WTC11 (cell line): ENCODE measurements around the gene KDM3B. TPM values are rescaled to one million over a fixed set of nuclear protein-coding genes. Genes with fewer than 3 reads are reported as not detected.

Experiments used
- ATF1 ChIP-seq: sonication (generic); formaldehyde crosslinking; IDR thresholded peaks from 2 replicates; pipeline ENCODE4 v1.8.1; 2023; ENCODE audit warnings: mild to moderate bottlenecking, moderate library complexity, missing genetic modification reagents
- E2F4 ChIP-seq: sonication (generic); formaldehyde crosslinking; IDR thresholded peaks from 2 replicates; pipeline ENCODE4 v1.8.1; 2022; ENCODE audit warnings: low read depth, mild to moderate bottlenecking, moderate library complexity, missing genetic modification reagents, borderline replicate concordance
- FOXJ3 ChIP-seq: sonication (generic); formaldehyde crosslinking; IDR thresholded peaks from 2 replicates; pipeline ENCODE4 v1.9.0; 2021; ENCODE audit warnings: missing genetic modification reagents, mild to moderate bottlenecking, borderline replicate concordance
- FOXK1 ChIP-seq: sonication (generic); formaldehyde crosslinking; IDR thresholded peaks from 2 replicates; pipeline ENCODE4 v1.8.0; 2022; ENCODE audit warnings: mild to moderate bottlenecking, moderate library complexity, missing genetic modification reagents
- FOXP1 ChIP-seq: sonication (generic); formaldehyde crosslinking; IDR thresholded peaks from 2 replicates; pipeline ENCODE4 v1.8.0; 2022; ENCODE audit warnings: missing genetic modification reagents, mild to moderate bottlenecking, moderate library complexity, borderline replicate concordance
- GRHL2 ChIP-seq: fragments of 250-450 bp; sonication (Bioruptor Pico); IDR thresholded peaks from 2 replicates; pipeline ENCODE4 v1.8.0; 2022; ENCODE audit warnings: mild to moderate bottlenecking, moderate library complexity; ENCODE audit not compliant: insufficient replicate concordance, severe bottlenecking
- HMGA2 ChIP-seq: fragments of 250-450 bp; sonication (Bioruptor Pico); IDR thresholded peaks from 2 replicates; pipeline ENCODE4 v1.4.0; 2021; ENCODE audit warnings: mild to moderate bottlenecking, moderate library complexity
- IRF1 ChIP-seq: sonication (generic); formaldehyde crosslinking; IDR thresholded peaks from 2 replicates; pipeline ENCODE4 v1.8.0; 2023; ENCODE audit warnings: missing genetic modification reagents
- JAZF1 ChIP-seq: fragments of 250-450 bp; sonication (Bioruptor Pico); IDR thresholded peaks from 2 replicates; pipeline ENCODE4 v1.9.0; 2021; ENCODE audit warnings: moderate library complexity, mild to moderate bottlenecking, inconsistent platforms
- MLX ChIP-seq: sonication (generic); formaldehyde crosslinking; IDR thresholded peaks from 2 replicates; pipeline ENCODE4 v1.8.1; 2023; ENCODE audit warnings: mild to moderate bottlenecking, missing genetic modification reagents, moderate library complexity
- MXD4 ChIP-seq: fragments of 250-450 bp; sonication (Bioruptor Pico); IDR thresholded peaks from 2 replicates; pipeline ENCODE4 v1.8.0; 2021; ENCODE audit warnings: mild to moderate bottlenecking, moderate library complexity, borderline replicate concordance
- NFATC4 ChIP-seq: fragments of 250-450 bp; sonication (Bioruptor Pico); IDR thresholded peaks from 2 replicates; pipeline ENCODE4 v1.9.0; 2021; ENCODE audit warnings: mild to moderate bottlenecking
- NFE2L1 ChIP-seq: sonication (generic); formaldehyde crosslinking; IDR thresholded peaks from 2 replicates; pipeline ENCODE4 v1.8.1; 2023; ENCODE audit warnings: missing genetic modification reagents
- NR1H2 ChIP-seq: sonication (generic); formaldehyde crosslinking; IDR thresholded peaks from 2 replicates; pipeline ENCODE4 v1.9.0; 2021; ENCODE audit warnings: mild to moderate bottlenecking, moderate library complexity, missing genetic modification reagents
- NR3C1 ChIP-seq: sonication (generic); formaldehyde crosslinking; conservative IDR thresholded peaks from 2 replicates; pipeline ENCODE4 v1.8.1; 2023; ENCODE audit warnings: low read depth, mild to moderate bottlenecking, missing genetic modification reagents
- PREB ChIP-seq: sonication (generic); formaldehyde crosslinking; IDR thresholded peaks from 2 replicates; pipeline ENCODE4 v1.8.1; 2022; ENCODE audit warnings: mild to moderate bottlenecking, missing genetic modification reagents, moderate library complexity, borderline replicate concordance
- SMAD3 ChIP-seq: sonication (generic); formaldehyde crosslinking; IDR thresholded peaks from 2 replicates; pipeline ENCODE4 v1.8.0; 2022; ENCODE audit warnings: missing genetic modification reagents, mild to moderate bottlenecking, borderline replicate concordance
- TCF7 ChIP-seq: sonication (generic); formaldehyde crosslinking; IDR thresholded peaks from 2 replicates; pipeline ENCODE4 v1.8.0; 2022; ENCODE audit warnings: mild to moderate bottlenecking, low read depth, missing genetic modification reagents, moderate library complexity
- TEAD1 ChIP-seq: sonication (generic); formaldehyde crosslinking; IDR thresholded peaks from 2 replicates; pipeline ENCODE4 v1.8.0; 2022; ENCODE audit warnings: mild to moderate bottlenecking, missing genetic modification reagents
- TP53 ChIP-seq: sonication (generic); formaldehyde crosslinking; IDR thresholded peaks from 2 replicates; pipeline ENCODE4 v1.8.1; 2023; ENCODE audit warnings: mild to moderate bottlenecking, missing genetic modification reagents
- ZMAT4 ChIP-seq: fragments of 250-450 bp; sonication (Bioruptor Pico); IDR thresholded peaks from 2 replicates; pipeline ENCODE4 v1.9.0; 2021; ENCODE audit warnings: mild to moderate bottlenecking
- ZNF121 ChIP-seq: sonication (generic); formaldehyde crosslinking; IDR thresholded peaks from 2 replicates; pipeline ENCODE4 v1.8.0; 2023; ENCODE audit warnings: missing genetic modification reagents
- ZNF138 ChIP-seq: sonication (generic); formaldehyde crosslinking; conservative IDR thresholded peaks from 2 replicates; pipeline ENCODE4 v1.8.1; 2022; ENCODE audit warnings: mild to moderate bottlenecking, moderate library complexity, missing genetic modification reagents
- ZNF263 ChIP-seq: sonication (generic); formaldehyde crosslinking; IDR thresholded peaks from 2 replicates; pipeline ENCODE4 v1.8.1; 2022; ENCODE audit warnings: low read depth, mild to moderate bottlenecking, moderate library complexity, missing genetic modification reagents
- ZNF671 ChIP-seq: fragments of 250-450 bp; sonication (Bioruptor Pico); IDR thresholded peaks from 2 replicates; pipeline ENCODE4 v1.8.0; 2021; ENCODE audit warnings: mild to moderate bottlenecking
- total RNA-seq: library from RNA; stranded (reverse); gene quantifications from 3 replicates; pipeline ENCODE4 v1.2.3, GENCODE V29; 2021
- TF ChIP-seq, protein P1 (sequence below): sonication (generic); formaldehyde crosslinking; IDR thresholded peaks from 2 replicates; pipeline ENCODE4 v1.8.0; 2022; ENCODE audit warnings: mild to moderate bottlenecking, missing genetic modification reagents
- TF ChIP-seq, protein P2 (sequence below): fragments of 250-450 bp; sonication (Bioruptor Pico); IDR thresholded peaks from 2 replicates; pipeline ENCODE4 v2.1.2; 2022; ENCODE audit warnings: mild to moderate bottlenecking, moderate library complexity
- TF ChIP-seq, protein P3 (sequence below): sonication (generic); formaldehyde crosslinking; IDR thresholded peaks from 2 replicates; pipeline ENCODE4 v1.8.0; 2022; ENCODE audit warnings: missing genetic modification reagents

Gene KDM3B
- total RNA-seq, 1 experiment from 2014 or later: 87.9 TPM

DNA sequence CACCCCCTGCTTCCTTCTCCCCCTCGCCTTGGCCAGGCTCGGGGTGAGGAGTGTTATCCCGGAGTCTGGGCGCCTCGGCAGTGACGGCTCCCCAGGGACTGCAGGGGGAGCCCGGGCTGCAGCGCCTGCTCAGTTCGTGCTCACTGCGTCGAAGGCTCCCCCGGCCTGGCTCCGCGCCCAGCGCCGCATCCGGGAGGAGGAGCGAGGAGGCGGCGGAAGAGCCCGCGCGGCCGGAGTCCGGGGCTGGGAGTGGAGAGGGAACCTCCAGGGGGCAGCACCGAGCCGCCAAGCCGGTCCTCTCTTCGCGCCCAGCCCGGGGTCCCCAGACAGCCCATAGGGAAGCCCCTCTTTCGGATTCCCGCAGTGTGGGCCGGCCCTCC lies 111.5 kb downstream of the KDM3B start (continued):
- TF ChIP-seq MLX (CRISPR knock-in tag) (no peak), HMGA2 (CRISPR knock-in tag) (no peak), E2F4 (peak; percentile 44; the same call in 1 of the 2 replicates), TEAD1 (CRISPR knock-in tag) (no peak), ZMAT4 (CRISPR knock-in tag) (no peak), ZNF121 (CRISPR knock-in tag) (no peak), FOXP1 (CRISPR knock-in tag) (peak; percentile 74), SMAD3 (CRISPR knock-in tag) (no peak), MXD4 (no peak), GRHL2 (CRISPR knock-in tag) (no peak), ZNF263 (peak; percentile 83), JAZF1 (no peak), FOXK1 (CRISPR knock-in tag) (peak; percentile 72; the same call in 1 of the 2 replicates), FOXJ3 (no peak), TCF7 (CRISPR knock-in tag) (no peak), PREB (CRISPR knock-in tag) (no peak), IRF1 (CRISPR knock-in tag) (0 out of 2 replicates have a peak, but pooled peaks have one; percentile 39), NFATC4 (CRISPR knock-in tag) (no peak), ZNF671 (CRISPR knock-in tag) (no peak), TP53 (peak; percentile 79; the same call in 1 of the 2 replicates), NFE2L1 (CRISPR knock-in tag) (peak; percentile 67; the same call in 1 of the 2 replicates), ZNF138 (peak; percentile 55; the same call in 1 of the 2 replicates), NR1H2 (CRISPR knock-in tag) (no peak), ATF1 (CRISPR knock-in tag) (no peak), NR3C1 (CRISPR knock-in tag) (no peak)
- TF ChIP-seq, protein P1, sequence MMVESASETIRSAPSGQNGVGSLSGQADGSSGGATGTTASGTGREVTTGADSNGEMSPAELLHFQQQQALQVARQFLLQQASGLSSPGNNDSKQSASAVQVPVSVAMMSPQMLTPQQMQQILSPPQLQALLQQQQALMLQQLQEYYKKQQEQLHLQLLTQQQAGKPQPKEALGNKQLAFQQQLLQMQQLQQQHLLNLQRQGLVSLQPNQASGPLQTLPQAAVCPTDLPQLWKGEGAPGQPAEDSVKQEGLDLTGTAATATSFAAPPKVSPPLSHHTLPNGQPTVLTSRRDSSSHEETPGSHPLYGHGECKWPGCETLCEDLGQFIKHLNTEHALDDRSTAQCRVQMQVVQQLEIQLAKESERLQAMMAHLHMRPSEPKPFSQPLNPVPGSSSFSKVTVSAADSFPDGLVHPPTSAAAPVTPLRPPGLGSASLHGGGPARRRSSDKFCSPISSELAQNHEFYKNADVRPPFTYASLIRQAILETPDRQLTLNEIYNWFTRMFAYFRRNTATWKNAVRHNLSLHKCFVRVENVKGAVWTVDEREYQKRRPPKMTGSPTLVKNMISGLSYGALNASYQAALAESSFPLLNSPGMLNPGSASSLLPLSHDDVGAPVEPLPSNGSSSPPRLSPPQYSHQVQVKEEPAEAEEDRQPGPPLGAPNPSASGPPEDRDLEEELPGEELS (CRISPR knock-in tag): peak; percentile 62; the same call in 1 of the 2 replicates
- TF ChIP-seq, protein P2, sequence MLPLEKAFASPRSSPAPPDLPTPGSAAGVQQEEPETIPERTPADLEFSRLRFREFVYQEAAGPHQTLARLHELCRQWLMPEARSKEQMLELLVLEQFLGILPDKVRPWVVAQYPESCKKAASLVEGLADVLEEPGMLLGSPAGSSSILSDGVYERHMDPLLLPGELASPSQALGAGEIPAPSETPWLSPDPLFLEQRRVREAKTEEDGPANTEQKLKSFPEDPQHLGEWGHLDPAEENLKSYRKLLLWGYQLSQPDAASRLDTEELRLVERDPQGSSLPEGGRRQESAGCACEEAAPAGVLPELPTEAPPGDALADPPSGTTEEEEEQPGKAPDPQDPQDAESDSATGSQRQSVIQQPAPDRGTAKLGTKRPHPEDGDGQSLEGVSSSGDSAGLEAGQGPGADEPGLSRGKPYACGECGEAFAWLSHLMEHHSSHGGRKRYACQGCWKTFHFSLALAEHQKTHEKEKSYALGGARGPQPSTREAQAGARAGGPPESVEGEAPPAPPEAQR (CRISPR knock-in tag): no peak
- TF ChIP-seq, protein P3, sequence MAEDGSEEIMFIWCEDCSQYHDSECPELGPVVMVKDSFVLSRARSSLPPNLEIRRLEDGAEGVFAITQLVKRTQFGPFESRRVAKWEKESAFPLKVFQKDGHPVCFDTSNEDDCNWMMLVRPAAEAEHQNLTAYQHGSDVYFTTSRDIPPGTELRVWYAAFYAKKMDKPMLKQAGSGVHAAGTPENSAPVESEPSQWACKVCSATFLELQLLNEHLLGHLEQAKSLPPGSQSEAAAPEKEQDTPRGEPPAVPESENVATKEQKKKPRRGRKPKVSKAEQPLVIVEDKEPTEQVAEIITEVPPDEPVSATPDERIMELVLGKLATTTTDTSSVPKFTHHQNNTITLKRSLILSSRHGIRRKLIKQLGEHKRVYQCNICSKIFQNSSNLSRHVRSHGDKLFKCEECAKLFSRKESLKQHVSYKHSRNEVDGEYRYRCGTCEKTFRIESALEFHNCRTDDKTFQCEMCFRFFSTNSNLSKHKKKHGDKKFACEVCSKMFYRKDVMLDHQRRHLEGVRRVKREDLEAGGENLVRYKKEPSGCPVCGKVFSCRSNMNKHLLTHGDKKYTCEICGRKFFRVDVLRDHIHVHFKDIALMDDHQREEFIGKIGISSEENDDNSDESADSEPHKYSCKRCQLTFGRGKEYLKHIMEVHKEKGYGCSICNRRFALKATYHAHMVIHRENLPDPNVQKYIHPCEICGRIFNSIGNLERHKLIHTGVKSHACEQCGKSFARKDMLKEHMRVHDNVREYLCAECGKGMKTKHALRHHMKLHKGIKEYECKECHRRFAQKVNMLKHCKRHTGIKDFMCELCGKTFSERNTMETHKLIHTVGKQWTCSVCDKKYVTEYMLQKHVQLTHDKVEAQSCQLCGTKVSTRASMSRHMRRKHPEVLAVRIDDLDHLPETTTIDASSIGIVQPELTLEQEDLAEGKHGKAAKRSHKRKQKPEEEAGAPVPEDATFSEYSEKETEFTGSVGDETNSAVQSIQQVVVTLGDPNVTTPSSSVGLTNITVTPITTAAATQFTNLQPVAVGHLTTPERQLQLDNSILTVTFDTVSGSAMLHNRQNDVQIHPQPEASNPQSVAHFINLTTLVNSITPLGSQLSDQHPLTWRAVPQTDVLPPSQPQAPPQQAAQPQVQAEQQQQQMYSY (CRISPR knock-in tag): 0 out of 2 replicates have a peak, but pooled peaks have one; percentile 44
